SK-N-SH (cell line): ENCODE results near the gene GTF3A. TPM values are rescaled to one million over a fixed set of nuclear protein-coding genes. Genes with fewer than 3 reads are reported as not detected.

ENCODE experiments used
- CTCF ChIA-PET: fragments of 300-600, 350-600 bp; formaldehyde crosslinking; extraction: SDS; loops from one replicate; lab custom pipeline; 2021; lab: Yijun Ruan, JAX
- POLR2A ChIA-PET: fragments of 350-600 bp; sonication (Branson Sonifier 250); formaldehyde crosslinking; extraction: SDS; loops from one replicate; lab custom pipeline; 2020; ENCODE audit warnings: antibody characterized with exemption, inconsistent platforms; lab: Yijun Ruan, JAX
- DNase-seq: peaks from one replicate; pipeline ENCODE4 v3.0.0; 2012
- H2AFZ ChIP-seq: fragments of 200-600 bp; sonication (generic); 2 replicates; pipeline ENCODE4 v1.8.1; 2016; ENCODE audit warnings: antibody characterized with exemption, mild to moderate bottlenecking, low read depth
- H3F3A ChIP-seq: fragments of 200-600 bp; sonication (generic); replicated peaks from 2 replicates; pipeline ENCODE3; 2016; ENCODE audit warnings: antibody characterized with exemption, mild to moderate bottlenecking; ENCODE audit not compliant: insufficient read depth
- H3K27ac ChIP-seq, 2 experiments: fragments of 200-500 bp in 1 of 2; fragments of 200-600 bp in 1 of 2; sonication (Bioruptor generic) in 1 of 2; sonication (generic), shearing (Covaris generic) in 1 of 2; 2 replicates each; pipeline versions ENCODE4 v1.5.1 to v1.6.1; 2014 to 2016; ENCODE audit warnings: low read depth in 2 of 2, inconsistent platforms in 1 of 2, low read length in 1 of 2, mild to moderate bottlenecking in 1 of 2, mixed read lengths in 1 of 2
- H3K27me3 ChIP-seq: fragments of 200-600 bp; sonication (generic), shearing (Covaris generic); 2 replicates; pipeline ENCODE4 v1.6.1; 2016; ENCODE audit warnings: mixed run types; ENCODE audit not compliant: insufficient read depth
- H3K36me3 ChIP-seq, 2 experiments: fragments of 200-500 bp in 1 of 2; fragments of 200-600 bp in 1 of 2; sonication (Bioruptor generic) in 1 of 2; sonication (generic) in 1 of 2; replicated peaks in 1 of 2; 2 replicates each; pipeline versions ENCODE3 to v1.5.1; 2014 to 2016; ENCODE audit warnings: low read length in 1 of 2, mild to moderate bottlenecking in 1 of 2; ENCODE audit not compliant: insufficient read depth in 2 of 2, control insufficient read depth in 1 of 2
- H3K4me1 ChIP-seq, 2 experiments: fragments of 200-500 bp in 1 of 2; fragments of 200-600 bp in 1 of 2; sonication (Bioruptor generic) in 1 of 2; sonication (generic), shearing (Covaris generic) in 1 of 2; 2 replicates each; pipeline versions ENCODE4 v1.5.1 to v1.6.1; 2014 to 2016; ENCODE audit warnings: low read depth in 1 of 2, low read length in 1 of 2, mixed run types in 1 of 2; ENCODE audit not compliant: insufficient read depth in 2 of 2, control insufficient read depth in 1 of 2
- H3K4me2 ChIP-seq: fragments of 200-600 bp; sonication (generic), shearing (Covaris generic); 2 replicates; pipeline ENCODE4 v1.6.1; 2017; ENCODE audit warnings: mixed run types
- H3K4me3 ChIP-seq, 2 experiments: fragments of 200-500 bp in 1 of 2; fragments of 200-600 bp in 1 of 2; sonication (Bioruptor generic) in 1 of 2; sonication (generic), shearing (Covaris generic) in 1 of 2; 2 replicates each; pipeline versions ENCODE4 v1.5.1 to v1.8.1; 2014 to 2016; ENCODE audit warnings: low read depth in 2 of 2, inconsistent platforms in 1 of 2, low read length in 1 of 2, mild to moderate bottlenecking in 1 of 2, mixed read lengths in 1 of 2, moderate library complexity in 1 of 2
- H3K79me2 ChIP-seq: fragments of 200-600 bp; sonication (generic); 2 replicates; pipeline ENCODE4 v1.8.1; 2017; ENCODE audit warnings: mild to moderate bottlenecking; ENCODE audit not compliant: insufficient read depth
- H3K9ac ChIP-seq: fragments of 200-600 bp; sonication (generic); 2 replicates; pipeline ENCODE4 v1.6.1; 2017; ENCODE audit warnings: mixed run types
- H3K9me2 ChIP-seq: fragments of 200-600 bp; sonication (generic); 2 replicates; pipeline ENCODE4 v1.6.1; 2017; ENCODE audit warnings: mixed run types
- H3K9me3 ChIP-seq: fragments of 200-600 bp; sonication (generic); 2 replicates; pipeline ENCODE4 v1.6.1; 2017; ENCODE audit warnings: mixed run types, mild to moderate bottlenecking, moderate library complexity
- H4K20me1 ChIP-seq: fragments of 200-600 bp; sonication (generic); 2 replicates; pipeline ENCODE4 v1.6.1; 2017; ENCODE audit warnings: mild to moderate bottlenecking, mixed run types; ENCODE audit not compliant: insufficient read depth
- ELF1 ChIP-seq: IDR thresholded peaks from 2 replicates; pipeline ENCODE4 v1.4.0; 2012
- FOXJ3 ChIP-seq: sonication (generic); formaldehyde crosslinking; IDR thresholded peaks from 2 replicates; pipeline ENCODE4 v1.5.1; 2020; ENCODE audit warnings: mild to moderate bottlenecking, missing genetic modification reagents
- FOXM1 ChIP-seq: IDR thresholded peaks from 2 replicates; pipeline ENCODE4 v1.4.0; 2012; ENCODE audit warnings: low read depth, mild to moderate bottlenecking
- GABPA ChIP-seq: IDR thresholded peaks from 2 replicates; pipeline ENCODE4 v1.4.0; 2012; ENCODE audit warnings: low read depth, mild to moderate bottlenecking
- GATA2 ChIP-seq: sonication (generic); formaldehyde crosslinking; IDR thresholded peaks from 2 replicates; pipeline ENCODE4 v1.5.0; 2020; ENCODE audit warnings: mild to moderate bottlenecking, missing genetic modification reagents
- MEF2A ChIP-seq: IDR thresholded peaks from 2 replicates; pipeline ENCODE4 v1.4.0; 2012; ENCODE audit warnings: low read depth, borderline replicate concordance
- NFIC ChIP-seq: IDR thresholded peaks from 2 replicates; pipeline ENCODE4 v1.4.0; 2012; ENCODE audit warnings: borderline replicate concordance
- POLR2AphosphoS5 ChIP-seq: IDR thresholded peaks from 2 replicates; pipeline ENCODE4 v1.6.1; 2012; ENCODE audit warnings: low read depth, low read length
- RCOR1 ChIP-seq: fragments of 150-350 bp; IDR thresholded peaks from 2 replicates; pipeline ENCODE4 v1.6.1; 2017; ENCODE audit warnings: antibody characterized with exemption, low read length
- RXRA ChIP-seq: IDR thresholded peaks from 2 replicates; pipeline ENCODE4 v1.4.0; 2012; ENCODE audit warnings: low read depth, mild to moderate bottlenecking, borderline replicate concordance
- SMC3 ChIP-seq: IDR thresholded peaks from 2 replicates; pipeline ENCODE4 v1.6.1; 2012; ENCODE audit warnings: low read depth, low read length, improper control_type of control experiment
- TAF1 ChIP-seq: IDR thresholded peaks from 2 replicates; pipeline ENCODE4 v1.6.1; 2012; ENCODE audit warnings: low read depth, mild to moderate bottlenecking, low read length, moderate library complexity, borderline replicate concordance
- WGBS: methylation state at CpG from one replicate; pipeline ENCODE4 v1.1.6; 2017; ENCODE audit warnings: low lambda C conversion rate; 5-methylcytosine and 5-hydroxymethylcytosine counted together
- polyA plus RNA-seq, 3 experiments: library from polyadenylated mRNA; depleted of rRNA; stranded (reverse); fragments of >200 nt; gene quantifications; 2 replicates each; pipeline ENCODE4 v1.2.3, GENCODE V29; 2012
- TF ChIP-seq, protein P1 (sequence below): IDR thresholded peaks from 2 replicates; pipeline ENCODE4 v1.4.0; 2012; ENCODE audit warnings: low read depth, borderline replicate concordance
- TF ChIP-seq, protein P2 (sequence below): IDR thresholded peaks from 2 replicates; pipeline ENCODE4; 2012

The GTF3A gene
- polyA plus RNA-seq, 1 of the 3 experiments (the other 2 are of a cell fraction), result 75.4 TPM

- H3K27ac ChIP-seq, result no peak overlapping the region
- H4K20me1 ChIP-seq, result no peaks in the 10 kb centered on the region
- POLR2A ChIA-PET, result no interaction called here
- WGBS, result 78% methylated on average over 7 of the region's 7 CpGs
- H3K9ac ChIP-seq, result no peak overlapping the region
- no peak overlapping the region for H2AFZ ChIP-seq
- no peak for TF ChIP-seq NFIC
- TF ChIP-seq RXRA, result no peak
- TF ChIP-seq ELF1, result no peak
- TF ChIP-seq, protein P1, sequence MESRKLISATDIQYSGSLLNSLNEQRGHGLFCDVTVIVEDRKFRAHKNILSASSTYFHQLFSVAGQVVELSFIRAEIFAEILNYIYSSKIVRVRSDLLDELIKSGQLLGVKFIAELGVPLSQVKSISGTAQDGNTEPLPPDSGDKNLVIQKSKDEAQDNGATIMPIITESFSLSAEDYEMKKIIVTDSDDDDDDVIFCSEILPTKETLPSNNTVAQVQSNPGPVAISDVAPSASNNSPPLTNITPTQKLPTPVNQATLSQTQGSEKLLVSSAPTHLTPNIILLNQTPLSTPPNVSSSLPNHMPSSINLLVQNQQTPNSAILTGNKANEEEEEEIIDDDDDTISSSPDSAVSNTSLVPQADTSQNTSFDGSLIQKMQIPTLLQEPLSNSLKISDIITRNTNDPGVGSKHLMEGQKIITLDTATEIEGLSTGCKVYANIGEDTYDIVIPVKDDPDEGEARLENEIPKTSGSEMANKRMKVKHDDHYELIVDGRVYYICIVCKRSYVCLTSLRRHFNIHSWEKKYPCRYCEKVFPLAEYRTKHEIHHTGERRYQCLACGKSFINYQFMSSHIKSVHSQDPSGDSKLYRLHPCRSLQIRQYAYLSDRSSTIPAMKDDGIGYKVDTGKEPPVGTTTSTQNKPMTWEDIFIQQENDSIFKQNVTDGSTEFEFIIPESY, result no peak
- TF ChIP-seq, protein P2, sequence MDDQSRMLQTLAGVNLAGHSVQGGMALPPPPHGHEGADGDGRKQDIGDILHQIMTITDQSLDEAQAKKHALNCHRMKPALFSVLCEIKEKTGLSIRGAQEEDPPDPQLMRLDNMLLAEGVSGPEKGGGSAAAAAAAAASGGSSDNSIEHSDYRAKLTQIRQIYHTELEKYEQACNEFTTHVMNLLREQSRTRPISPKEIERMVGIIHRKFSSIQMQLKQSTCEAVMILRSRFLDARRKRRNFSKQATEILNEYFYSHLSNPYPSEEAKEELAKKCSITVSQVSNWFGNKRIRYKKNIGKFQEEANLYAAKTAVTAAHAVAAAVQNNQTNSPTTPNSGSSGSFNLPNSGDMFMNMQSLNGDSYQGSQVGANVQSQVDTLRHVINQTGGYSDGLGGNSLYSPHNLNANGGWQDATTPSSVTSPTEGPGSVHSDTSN, result no peak
- no peak for TF ChIP-seq GATA2 (CRISPR knock-in tag)
- no peak for TF ChIP-seq POLR2AphosphoS5
- TF ChIP-seq FOXJ3 (CRISPR knock-in tag), result no peak
- no peak for TF ChIP-seq FOXM1
- no peak for TF ChIP-seq MEF2A
- TF ChIP-seq, all 33 proteins: peak for 0
- no peaks in the 10 kb centered on the region for H3K79me2 ChIP-seq
- no peaks in the 10 kb centered on the region for H3K36me3 ChIP-seq
- no peaks in the 10 kb centered on the region for H3K9me3 ChIP-seq
- no peak for DNase-seq
- CTCF ChIA-PET, result interaction anchor here (1.4 to 2.3 kb wide), 4 partner anchors 10 to 436 kb away, joined by 5 to 11 read pairs (median 9); no protein-coding TSS in a partner anchor
- no peak overlapping the region for H3K4me2 ChIP-seq
- no peaks in the 10 kb centered on the region for H3K9me2 ChIP-seq
- H3K4me1 ChIP-seq, result no peaks in the 10 kb centered on the region
- H3F3A ChIP-seq, result no peaks in the 10 kb centered on the region
- H3K27me3 ChIP-seq, result peaks cover 31% of the 10 kb centered on the region
- H3K4me3 ChIP-seq, result no peak overlapping the region
These were observed 34.5 kb upstream of the GTF3A start for GRCh38 chr13:27389891-27390290.

- no peaks in the 10 kb centered on the region for H4K20me1 ChIP-seq
- H3K9me3 ChIP-seq, result no peaks in the 10 kb centered on the region
- H3F3A ChIP-seq, result no peaks in the 10 kb centered on the region
- no peaks in the 10 kb centered on the region for H3K36me3 ChIP-seq
- no peaks in the 10 kb centered on the region for H3K79me2 ChIP-seq
- POLR2A ChIA-PET, result no interaction called here
- no peak overlapping the region for H2AFZ ChIP-seq
- no peak for DNase-seq
- WGBS, result 34% methylated on average over 2 of the region's 2 CpGs
- peaks cover 28% of the 10 kb centered on the region; the same call in 1 of the 2 replicates for H3K27me3 ChIP-seq
- CTCF ChIA-PET, result no interaction called here
- H3K9me2 ChIP-seq, result no peaks in the 10 kb centered on the region
- no peaks in the 10 kb centered on the region; a peak in 1 of 4 replicates for H3K4me1 ChIP-seq
- H3K9ac ChIP-seq, result no peak overlapping the region
- H3K4me3 ChIP-seq, result no peak overlapping the region
- TF ChIP-seq FOXM1, result no peak
- no peak for TF ChIP-seq NFIC
- no peak for TF ChIP-seq GABPA
- TF ChIP-seq RCOR1, result no peak
- TF ChIP-seq TAF1, result no peak
- no peak for TF ChIP-seq FOXJ3 (CRISPR knock-in tag)
- no peak for TF ChIP-seq MEF2A
- no peak for TF ChIP-seq SMC3
- TF ChIP-seq GATA2 (CRISPR knock-in tag), result no peak
- H3K27ac ChIP-seq, result no peak overlapping the region
- no peak overlapping the region for H3K4me2 ChIP-seq
These were observed 32.9 kb upstream of the GTF3A start for GRCh38 chr13:27391471-27391870.
